ENCODE data around the gene CYLD.

The CYLD gene

DNA sequence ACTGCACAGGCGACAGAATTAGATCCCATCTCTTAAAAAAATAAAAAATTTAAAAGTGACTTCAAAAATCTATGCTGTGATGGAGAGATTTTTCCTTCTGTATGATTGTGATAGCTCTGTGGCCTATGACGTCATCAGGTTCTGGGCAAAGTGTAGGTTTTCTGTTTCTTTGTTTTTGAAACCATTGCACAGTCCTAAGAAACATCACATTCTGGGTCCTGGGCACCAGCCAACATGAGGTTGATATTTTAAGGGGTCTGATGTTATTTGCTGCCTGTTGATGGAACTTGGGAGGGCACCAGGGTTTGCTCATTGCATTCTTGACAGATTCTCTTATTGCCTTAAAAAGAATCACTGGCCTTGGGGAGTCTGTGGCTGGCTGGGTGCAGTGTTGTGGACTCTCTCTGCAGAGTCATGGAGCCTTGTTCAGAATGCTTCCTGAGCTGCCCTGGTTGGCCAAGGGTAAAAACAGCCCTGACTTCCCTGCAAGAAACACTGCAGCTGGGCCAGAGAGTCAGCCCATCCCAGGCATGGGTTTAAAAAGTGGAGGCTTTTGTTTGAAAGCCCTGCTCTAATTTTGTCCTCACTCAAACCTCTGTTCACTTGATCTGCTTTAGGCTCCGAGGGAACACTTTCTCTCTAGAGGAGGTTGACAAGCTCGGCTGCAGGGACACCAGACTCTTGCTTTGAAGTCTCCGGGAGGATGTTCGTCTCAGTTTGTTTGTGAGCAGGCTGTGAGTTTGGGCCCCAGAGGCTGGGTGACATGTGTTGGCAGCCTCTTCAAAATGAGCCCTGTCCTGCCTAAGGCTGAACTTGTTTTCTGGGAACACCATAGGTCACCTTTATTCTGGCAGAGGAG lies 10.5 kb upstream of the CYLD start:
- H3K27me3 ChIP-seq (ENCODE audit: low read depth, low read length): no peaks in the 10 kb centered on the region
- H3K9me3 ChIP-seq (ENCODE audit: control insufficient read depth in 1 of 2, low read length in 2 of 2): no peaks in the 10 kb centered on the region
- no peak overlapping the region for H3K27ac ChIP-seq (ENCODE audit: low read length)
- no peaks in the 10 kb centered on the region for H3K36me3 ChIP-seq (ENCODE audit: control insufficient read depth in 1 of 2, insufficient read depth in 2 of 2, low read length in 2 of 2)
- no peaks in the 10 kb centered on the region for H3K4me1 ChIP-seq (ENCODE audit: control insufficient read depth in 1 of 2, insufficient read depth in 2 of 2, low read length in 2 of 2)
- H3K4me3 ChIP-seq (ENCODE audit: low read depth in 1 of 2, low read length in 2 of 2): no peak overlapping the region

DNA sequence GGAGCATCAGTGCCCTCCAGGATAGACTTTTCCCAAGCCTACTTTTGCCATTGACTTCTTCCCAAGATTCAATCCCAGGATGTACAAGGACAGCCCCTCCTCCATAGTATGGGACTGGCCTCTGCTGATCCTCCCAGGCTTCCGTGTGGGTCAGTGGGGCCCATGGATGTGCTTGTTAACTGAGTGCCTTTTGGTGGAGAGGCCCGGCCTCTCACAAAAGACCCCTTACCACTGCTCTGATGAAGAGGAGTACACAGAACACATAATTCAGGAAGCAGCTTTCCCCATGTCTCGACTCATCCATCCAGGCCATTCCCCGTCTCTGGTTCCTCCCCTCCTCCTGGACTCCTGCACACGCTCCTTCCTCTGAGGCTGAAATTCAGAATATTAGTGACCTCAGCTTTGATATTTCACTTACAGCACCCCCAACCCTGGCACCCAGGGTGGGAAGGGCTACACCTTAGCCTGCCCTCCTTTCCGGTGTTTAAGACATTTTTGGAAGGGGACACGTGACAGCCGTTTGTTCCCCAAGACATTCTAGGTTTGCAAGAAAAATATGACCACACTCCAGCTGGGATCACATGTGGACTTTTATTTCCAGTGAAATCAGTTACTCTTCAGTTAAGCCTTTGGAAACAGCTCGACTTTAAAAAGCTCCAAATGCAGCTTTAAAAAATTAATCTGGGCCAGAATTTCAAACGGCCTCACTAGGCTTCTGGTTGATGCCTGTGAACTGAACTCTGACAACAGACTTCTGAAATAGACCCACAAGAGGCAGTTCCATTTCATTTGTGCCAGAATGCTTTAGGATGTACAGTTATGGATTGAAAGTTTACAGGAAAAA lies 9.7 kb upstream of the CYLD start:
- Histone ChIP-seq H3K4me3 (ENCODE audit: low read depth in 1 of 2, low read length in 2 of 2) (no peak overlapping the region), H3K27ac (ENCODE audit: low read length) (no peak overlapping the region), H3K36me3 (ENCODE audit: control insufficient read depth in 1 of 2, insufficient read depth in 2 of 2, low read length in 2 of 2) (no peaks in the 10 kb centered on the region), H3K27me3 (ENCODE audit: low read depth, low read length) (no peaks in the 10 kb centered on the region), H3K4me1 (ENCODE audit: control insufficient read depth in 1 of 2, insufficient read depth in 2 of 2, low read length in 2 of 2) (no peaks in the 10 kb centered on the region), H3K9me3 (ENCODE audit: control insufficient read depth in 1 of 2, low read length in 2 of 2) (no peaks in the 10 kb centered on the region)

DNA sequence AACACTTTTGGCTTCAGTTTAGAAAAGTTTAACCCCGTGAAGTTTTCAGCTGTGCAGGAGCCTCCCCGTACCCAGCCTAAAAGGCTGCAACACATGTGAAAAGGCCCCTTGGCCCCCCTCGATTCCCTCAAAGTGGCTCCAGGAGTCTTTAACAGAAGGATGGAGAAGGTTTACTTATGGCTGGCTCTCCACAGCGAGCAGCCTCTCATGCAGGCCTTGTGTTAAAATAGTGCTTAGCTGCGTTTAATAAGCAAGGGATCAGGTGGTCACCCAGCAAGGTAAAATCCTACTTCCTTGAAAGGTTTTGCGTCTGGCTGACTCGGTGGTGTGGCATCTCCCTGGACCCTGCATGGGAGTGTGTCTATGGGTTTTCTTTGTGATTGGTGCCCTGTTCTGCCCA lies 8.4 kb upstream of the CYLD start:
- Histone ChIP-seq H3K4me1 (ENCODE audit: control insufficient read depth in 1 of 2, insufficient read depth in 2 of 2, low read length in 2 of 2) (no peaks in the 10 kb centered on the region), H3K27ac (ENCODE audit: low read length) (no peak overlapping the region), H3K27me3 (ENCODE audit: low read depth, low read length) (no peaks in the 10 kb centered on the region), H3K36me3 (ENCODE audit: control insufficient read depth in 1 of 2, insufficient read depth in 2 of 2, low read length in 2 of 2) (no peaks in the 10 kb centered on the region), H3K9me3 (ENCODE audit: control insufficient read depth in 1 of 2, low read length in 2 of 2) (no peaks in the 10 kb centered on the region), H3K4me3 (ENCODE audit: low read depth in 1 of 2, low read length in 2 of 2) (no peak overlapping the region)

DNA sequence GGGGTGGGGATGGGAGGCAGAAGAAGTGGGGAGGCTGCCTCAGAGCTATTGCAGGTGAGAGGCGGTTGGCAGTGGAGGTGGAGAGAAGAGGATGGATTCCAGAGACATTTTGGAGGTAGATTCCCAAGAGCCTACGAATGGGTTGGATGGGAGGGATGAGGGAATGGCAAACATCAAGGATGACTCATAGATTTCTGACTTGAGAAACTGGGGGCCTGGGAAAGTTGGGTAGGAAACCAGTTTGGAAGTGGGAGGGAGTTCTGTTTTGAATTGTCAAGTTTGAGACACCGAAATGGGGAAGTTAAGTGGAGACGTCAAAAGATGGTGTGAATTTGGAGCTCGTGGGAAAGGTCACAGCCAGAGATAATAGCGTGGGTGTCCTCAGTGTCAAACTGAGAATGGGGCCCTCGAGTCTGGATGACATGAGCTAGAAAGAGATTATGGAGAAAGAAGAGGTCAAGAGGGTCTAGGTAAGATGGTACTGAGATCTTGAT lies 6.2 kb upstream of the CYLD start:
- H3K9me3 ChIP-seq (ENCODE audit: control insufficient read depth in 1 of 2, low read length in 2 of 2): no peaks in the 10 kb centered on the region
- H3K27me3 ChIP-seq (ENCODE audit: low read depth, low read length): no peaks in the 10 kb centered on the region
- H3K4me1 ChIP-seq (ENCODE audit: control insufficient read depth in 1 of 2, insufficient read depth in 2 of 2, low read length in 2 of 2): no peaks in the 10 kb centered on the region

DNA sequence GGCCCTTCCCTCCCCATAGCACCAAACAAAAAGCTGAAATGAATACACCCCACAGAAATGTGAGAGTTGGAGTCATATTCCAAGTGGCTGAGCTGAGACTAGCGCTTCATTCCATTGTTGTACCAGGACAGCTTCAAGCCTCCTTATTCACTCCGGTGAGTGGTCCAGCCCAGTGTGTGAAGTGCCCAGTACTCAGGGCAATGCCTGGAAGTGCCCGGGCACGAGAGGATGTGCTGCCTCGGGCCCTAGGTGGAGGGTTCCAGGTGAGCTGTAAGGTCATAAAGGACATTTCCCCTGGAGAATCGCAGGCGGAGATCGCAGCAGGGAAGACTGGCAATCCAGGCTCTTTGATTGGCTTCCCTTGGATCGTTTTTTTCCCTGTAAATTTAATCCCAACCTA lies 5.4 kb upstream of the CYLD start:
- Histone ChIP-seq H3K27me3 (ENCODE audit: low read depth, low read length) (no peaks in the 10 kb centered on the region), H3K4me1 (ENCODE audit: control insufficient read depth in 1 of 2, insufficient read depth in 2 of 2, low read length in 2 of 2) (peaks cover 0 to 5% of the 10 kb centered on the region in 2 donors), H3K9me3 (ENCODE audit: control insufficient read depth in 1 of 2, low read length in 2 of 2) (no peaks in the 10 kb centered on the region), H3K27ac (ENCODE audit: low read length) (no peak overlapping the region), H3K36me3 (ENCODE audit: control insufficient read depth in 1 of 2, insufficient read depth in 2 of 2, low read length in 2 of 2) (no peaks in the 10 kb centered on the region), H3K4me3 (ENCODE audit: low read depth in 1 of 2, low read length in 2 of 2) (no peak overlapping the region)

More for the DNA sequence above, 6.2 kb upstream of the CYLD start:
- no peak overlapping the region for H3K27ac ChIP-seq (ENCODE audit: low read length)
- no peaks in the 10 kb centered on the region for H3K36me3 ChIP-seq (ENCODE audit: control insufficient read depth in 1 of 2, insufficient read depth in 2 of 2, low read length in 2 of 2)
- H3K4me3 ChIP-seq (ENCODE audit: low read depth in 1 of 2, low read length in 2 of 2): no peak overlapping the region

DNA sequence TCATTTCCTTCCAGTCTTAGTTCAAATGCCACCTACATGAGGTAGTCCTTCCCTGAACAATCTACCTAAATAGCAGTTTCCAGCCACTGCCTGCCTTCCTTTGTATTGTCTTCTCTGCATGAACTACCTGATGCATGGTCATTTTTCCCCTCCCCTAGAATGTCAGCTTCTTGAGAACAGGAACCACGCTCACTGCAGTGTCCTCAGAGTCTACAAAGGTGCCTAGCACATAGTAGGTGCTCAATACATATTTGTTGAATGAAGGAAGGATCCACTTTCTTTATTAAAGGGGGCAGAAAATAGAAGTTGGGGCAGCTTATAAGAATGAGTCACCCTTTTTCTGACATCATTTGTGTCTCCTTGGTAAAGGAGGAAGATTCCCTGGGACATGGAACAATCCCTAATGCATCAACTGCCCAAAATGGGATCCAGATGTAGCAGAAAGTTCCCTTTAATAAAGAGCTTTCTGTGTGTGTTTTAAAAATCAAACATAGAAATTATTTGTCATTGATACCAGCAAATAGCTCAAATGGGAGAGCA lies 4.4 kb upstream of the CYLD start:
- H3K36me3 ChIP-seq (ENCODE audit: control insufficient read depth in 1 of 2, insufficient read depth in 2 of 2, low read length in 2 of 2): no peaks in the 10 kb centered on the region
- no peak overlapping the region for H3K27ac ChIP-seq (ENCODE audit: low read length)
- H3K27me3 ChIP-seq (ENCODE audit: low read depth, low read length): no peaks in the 10 kb centered on the region

DNA sequence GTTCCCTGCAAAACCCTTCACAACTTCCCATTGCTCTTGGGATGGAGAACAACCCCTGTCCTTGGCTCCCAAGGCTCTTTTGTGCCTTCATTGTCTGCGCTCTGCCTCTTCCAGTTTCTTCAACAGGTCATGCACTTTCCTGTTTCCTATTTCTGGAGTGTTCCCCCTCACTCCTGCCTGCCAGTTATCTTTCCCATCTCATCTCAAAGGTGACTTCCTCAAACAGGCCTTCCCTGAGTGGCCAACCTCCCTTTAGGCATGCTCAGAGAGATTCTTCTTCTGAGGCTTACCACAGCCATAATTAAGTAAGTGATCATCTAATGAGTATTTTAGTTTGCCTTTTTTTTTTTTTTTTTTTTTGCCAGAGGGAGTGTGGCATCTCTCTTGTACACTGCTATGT lies 2.9 kb upstream of the CYLD start:
- H3K27ac ChIP-seq (ENCODE audit: low read length): no peak overlapping the region
- no peak overlapping the region for H3K4me3 ChIP-seq (ENCODE audit: low read depth in 1 of 2, low read length in 2 of 2)
- no peaks in the 10 kb centered on the region for H3K27me3 ChIP-seq (ENCODE audit: low read depth, low read length)
- H3K4me1 ChIP-seq (ENCODE audit: control insufficient read depth in 1 of 2, insufficient read depth in 2 of 2, low read length in 2 of 2): peaks cover 0 to 17% of the 10 kb centered on the region in 2 donors
- no peaks in the 10 kb centered on the region for H3K36me3 ChIP-seq (ENCODE audit: control insufficient read depth in 1 of 2, insufficient read depth in 2 of 2, low read length in 2 of 2)
- no peaks in the 10 kb centered on the region for H3K9me3 ChIP-seq (ENCODE audit: control insufficient read depth in 1 of 2, low read length in 2 of 2)

More for the DNA sequence above, 4.4 kb upstream of the CYLD start:
- no peaks in the 10 kb centered on the region for H3K9me3 ChIP-seq (ENCODE audit: control insufficient read depth in 1 of 2, low read length in 2 of 2)
- no peak overlapping the region for H3K4me3 ChIP-seq (ENCODE audit: low read depth in 1 of 2, low read length in 2 of 2)
- H3K4me1 ChIP-seq (ENCODE audit: control insufficient read depth in 1 of 2, insufficient read depth in 2 of 2, low read length in 2 of 2): peaks cover 0 to 5% of the 10 kb centered on the region in 2 donors

DNA sequence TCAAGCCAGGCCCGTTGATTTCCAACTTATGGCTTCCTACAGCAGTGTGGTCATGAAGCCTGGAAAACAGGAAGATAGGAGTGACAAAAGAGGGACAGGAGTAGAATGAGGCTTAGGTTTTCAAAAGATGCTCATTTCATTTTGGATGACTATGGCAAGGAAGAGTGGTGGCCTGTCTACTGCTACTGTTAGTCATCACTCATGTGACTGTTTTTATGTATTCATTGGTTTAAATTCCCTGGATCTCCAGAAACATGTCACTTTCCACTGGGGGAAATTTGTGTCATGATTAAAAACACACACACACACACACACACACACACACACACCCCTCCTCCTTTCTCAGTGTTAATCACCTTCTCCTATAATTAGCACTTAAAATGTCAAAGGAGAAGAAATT lies 1.1 kb upstream of the CYLD start:
- H3K36me3 ChIP-seq (ENCODE audit: control insufficient read depth in 1 of 2, insufficient read depth in 2 of 2, low read length in 2 of 2): no peaks in the 10 kb centered on the region
- no peaks in the 10 kb centered on the region for H3K9me3 ChIP-seq (ENCODE audit: control insufficient read depth in 1 of 2, low read length in 2 of 2)
- no peaks in the 10 kb centered on the region for H3K27me3 ChIP-seq (ENCODE audit: low read depth, low read length)
- peak overlapping the region; percentile 74 for H3K27ac ChIP-seq (ENCODE audit: low read length)
- H3K4me3 ChIP-seq (ENCODE audit: low read depth in 1 of 2, low read length in 2 of 2): peak overlapping the region; percentile 81 to 82
- H3K4me1 ChIP-seq (ENCODE audit: control insufficient read depth in 1 of 2, insufficient read depth in 2 of 2, low read length in 2 of 2): peaks cover 0 to 23% of the 10 kb centered on the region in 2 donors

DNA sequence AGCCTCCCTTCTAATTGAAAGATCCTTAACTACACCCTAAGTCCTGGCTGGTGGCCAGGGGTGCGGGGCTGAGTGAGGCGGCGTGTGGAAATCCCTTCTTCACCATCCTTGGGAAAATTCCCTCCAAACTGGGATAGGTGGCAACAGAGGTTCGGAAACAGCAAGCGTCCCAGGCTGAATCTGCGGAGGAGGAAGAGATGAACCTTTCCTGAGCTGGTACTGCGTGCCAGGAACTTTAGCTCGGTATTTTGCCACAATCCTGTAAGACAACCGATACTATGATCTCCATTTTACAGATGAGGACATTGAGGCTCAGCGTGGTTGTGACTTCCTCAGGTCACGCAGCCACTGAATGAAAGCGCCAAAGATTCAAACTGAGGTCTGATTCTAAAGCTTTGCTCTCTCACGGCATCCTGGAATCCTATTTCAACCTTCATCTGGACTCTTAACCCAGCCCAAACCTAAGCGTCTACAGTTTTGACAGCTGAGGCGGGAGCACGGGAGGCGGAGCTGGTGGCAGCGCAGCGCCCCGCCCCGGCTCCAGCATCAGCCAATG lies 583 bp upstream of the CYLD start:
- Histone ChIP-seq H3K9me3 (ENCODE audit: control insufficient read depth in 1 of 2, low read length in 2 of 2) (no peaks in the 10 kb centered on the region), H3K27ac (ENCODE audit: low read length) (peak overlapping the region; percentile 74), H3K4me1 (ENCODE audit: control insufficient read depth in 1 of 2, insufficient read depth in 2 of 2, low read length in 2 of 2) (peaks cover 0 to 24% of the 10 kb centered on the region in 2 donors), H3K27me3 (ENCODE audit: low read depth, low read length) (no peaks in the 10 kb centered on the region), H3K36me3 (ENCODE audit: control insufficient read depth in 1 of 2, insufficient read depth in 2 of 2, low read length in 2 of 2) (no peaks in the 10 kb centered on the region), H3K4me3 (ENCODE audit: low read depth in 1 of 2, low read length in 2 of 2) (peak overlapping the region; percentile 81 to 82)

DNA sequence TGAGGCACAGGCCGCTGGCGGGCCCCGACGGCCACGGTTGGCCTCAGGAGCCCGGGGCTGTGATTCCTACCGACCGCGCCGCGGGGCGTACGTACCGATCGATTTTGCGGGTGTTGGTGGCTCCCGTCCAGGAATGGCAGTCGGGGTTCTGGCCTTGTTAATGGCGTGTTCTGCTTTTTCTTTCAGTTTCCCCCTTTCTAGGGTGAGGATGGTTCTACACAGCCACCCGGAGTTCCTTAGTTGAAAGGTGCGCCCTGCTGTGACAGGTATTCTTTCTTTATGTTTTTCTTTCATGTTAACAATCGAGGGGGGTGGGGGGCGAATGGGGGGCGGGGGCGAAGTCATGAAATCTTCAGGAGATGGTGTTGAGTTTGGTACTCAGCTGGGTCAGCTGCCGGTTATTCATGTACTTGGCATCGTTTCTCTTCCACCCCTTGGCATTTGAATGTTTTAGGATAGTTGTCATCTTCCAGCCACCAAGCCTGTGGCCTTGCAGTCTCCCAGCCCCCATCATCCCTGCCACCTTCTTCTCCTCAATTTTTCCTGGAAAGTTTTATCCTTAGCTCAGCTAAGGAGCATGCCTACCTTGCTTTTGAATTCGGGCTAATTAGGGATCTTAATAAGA lies 802 bp downstream of the CYLD start:
- peak overlapping the region; percentile 70 to 81 for H3K4me3 ChIP-seq (ENCODE audit: low read depth in 1 of 2, low read length in 2 of 2)
- peaks cover 0 to 24% of the 10 kb centered on the region in 2 donors for H3K4me1 ChIP-seq (ENCODE audit: control insufficient read depth in 1 of 2, insufficient read depth in 2 of 2, low read length in 2 of 2)
- H3K36me3 ChIP-seq (ENCODE audit: control insufficient read depth in 1 of 2, insufficient read depth in 2 of 2, low read length in 2 of 2): no peaks in the 10 kb centered on the region
- H3K9me3 ChIP-seq (ENCODE audit: control insufficient read depth in 1 of 2, low read length in 2 of 2): no peaks in the 10 kb centered on the region
- no peaks in the 10 kb centered on the region for H3K27me3 ChIP-seq (ENCODE audit: low read depth, low read length)
- peak overlapping the region; percentile 79 for H3K27ac ChIP-seq (ENCODE audit: low read length)
